Measurements from ENCODE around the gene GNB5.

- TF ChIP-seq, protein P1, sequence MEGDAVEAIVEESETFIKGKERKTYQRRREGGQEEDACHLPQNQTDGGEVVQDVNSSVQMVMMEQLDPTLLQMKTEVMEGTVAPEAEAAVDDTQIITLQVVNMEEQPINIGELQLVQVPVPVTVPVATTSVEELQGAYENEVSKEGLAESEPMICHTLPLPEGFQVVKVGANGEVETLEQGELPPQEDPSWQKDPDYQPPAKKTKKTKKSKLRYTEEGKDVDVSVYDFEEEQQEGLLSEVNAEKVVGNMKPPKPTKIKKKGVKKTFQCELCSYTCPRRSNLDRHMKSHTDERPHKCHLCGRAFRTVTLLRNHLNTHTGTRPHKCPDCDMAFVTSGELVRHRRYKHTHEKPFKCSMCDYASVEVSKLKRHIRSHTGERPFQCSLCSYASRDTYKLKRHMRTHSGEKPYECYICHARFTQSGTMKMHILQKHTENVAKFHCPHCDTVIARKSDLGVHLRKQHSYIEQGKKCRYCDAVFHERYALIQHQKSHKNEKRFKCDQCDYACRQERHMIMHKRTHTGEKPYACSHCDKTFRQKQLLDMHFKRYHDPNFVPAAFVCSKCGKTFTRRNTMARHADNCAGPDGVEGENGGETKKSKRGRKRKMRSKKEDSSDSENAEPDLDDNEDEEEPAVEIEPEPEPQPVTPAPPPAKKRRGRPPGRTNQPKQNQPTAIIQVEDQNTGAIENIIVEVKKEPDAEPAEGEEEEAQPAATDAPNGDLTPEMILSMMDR (IDR thresholded peaks at IDR 0.05): no peak
- TF ChIP-seq POLR2AphosphoS5 (IDR thresholded peaks at IDR 0.05; ENCODE audit: insufficient read depth in 1 of 2, low read depth in 1 of 2): no peak
Observed at GRCh38 chr15:52101542-52102323, 89.5 kb downstream of the GNB5 start.
